ENCODE measurements around the gene NAB1.

NAB1 gene

DNA sequence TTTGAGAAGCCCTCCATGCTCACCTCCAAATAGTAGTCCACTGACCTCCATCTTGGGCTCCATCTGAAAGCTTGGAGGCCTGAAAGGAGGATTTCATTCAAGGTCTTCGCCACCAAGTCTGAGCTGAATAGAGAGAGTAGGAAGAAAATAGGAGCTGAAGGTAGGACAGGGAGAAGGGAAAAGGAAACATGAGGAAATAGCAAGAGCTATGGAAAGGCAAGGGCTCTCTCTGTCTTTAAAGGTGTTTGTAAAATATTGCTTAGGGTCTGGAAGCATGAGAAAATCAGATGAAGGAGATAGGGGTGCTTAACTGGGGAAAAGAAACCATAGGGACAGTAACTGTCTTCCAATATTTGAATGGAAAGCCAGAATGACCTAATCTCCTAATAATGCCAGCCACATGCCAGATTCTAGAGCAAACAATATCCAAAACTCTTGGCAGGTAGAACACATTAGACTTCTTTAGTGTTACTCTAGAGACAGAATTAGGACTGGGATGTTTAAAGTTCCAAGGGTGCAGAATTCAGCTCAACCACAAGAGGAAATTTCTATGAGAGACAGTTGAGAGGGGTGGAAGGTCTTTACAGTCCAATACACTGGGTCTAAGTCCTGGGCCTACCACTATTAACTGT lies 67.4 kb downstream of the NAB1 start:
- DNase-seq (ENCODE audit: low read depth): no peak

DNA sequence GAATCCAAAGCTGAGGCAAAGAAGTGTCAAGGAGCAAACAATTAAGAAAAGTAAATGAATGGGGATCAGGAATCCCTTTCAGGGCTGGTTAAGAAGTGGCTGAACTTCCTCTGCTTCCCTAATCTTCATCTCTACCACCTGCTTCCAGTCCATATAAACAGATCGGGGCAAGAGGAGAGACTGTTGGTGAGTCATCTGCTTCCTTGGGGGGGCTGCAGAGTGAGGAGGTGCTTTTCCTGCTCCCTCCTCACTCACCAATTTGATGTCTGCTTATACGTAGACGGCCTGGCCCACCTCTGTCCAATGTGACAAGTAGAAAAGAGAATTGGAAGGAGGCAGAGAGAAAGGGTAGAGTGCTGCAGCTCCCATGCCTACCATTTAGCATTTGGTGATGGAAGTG lies 68.4 kb downstream of the NAB1 start:
- DNase-seq (ENCODE audit: low read depth): no peak

DNA sequence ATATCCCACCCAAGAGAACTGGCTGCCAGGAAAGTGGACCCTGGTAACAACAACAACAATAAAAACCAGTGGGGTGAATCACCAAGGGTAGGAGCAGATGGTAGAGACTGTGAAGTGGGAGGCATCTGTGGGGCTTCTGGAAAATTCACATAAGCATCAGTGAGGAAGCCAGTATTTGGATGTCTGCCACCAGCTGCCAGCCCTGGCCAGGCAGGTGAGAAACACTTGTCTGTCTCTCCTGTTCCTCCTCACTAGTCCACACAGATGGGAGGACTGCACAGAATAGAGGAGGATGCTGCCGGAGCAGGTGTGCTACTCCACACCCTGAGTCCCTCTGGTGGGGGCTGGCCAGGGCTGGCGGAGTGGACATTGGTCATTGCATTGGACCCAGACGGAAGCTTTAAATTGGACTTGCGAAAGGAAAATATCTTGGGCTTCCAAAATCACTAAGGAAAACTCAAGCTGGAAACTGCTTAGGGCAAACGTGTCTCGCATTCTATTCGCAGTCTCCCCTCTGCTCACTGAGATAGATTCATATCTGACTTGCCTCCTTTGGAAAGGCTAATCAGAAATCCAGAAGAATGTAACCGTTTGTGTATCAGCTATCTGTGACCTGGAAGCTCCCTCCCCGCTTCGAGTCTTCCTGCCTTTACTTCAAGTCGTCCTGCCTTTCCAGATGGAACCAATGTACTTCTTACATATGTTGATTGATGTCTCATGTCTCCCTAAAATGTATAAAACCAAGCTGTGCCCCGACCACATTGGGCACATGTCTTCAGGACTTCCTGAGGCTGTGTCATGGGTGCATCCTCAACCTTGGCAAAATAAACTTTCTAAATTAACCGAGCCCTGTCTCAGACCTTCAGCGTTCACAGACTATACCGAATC lies 69.1 kb downstream of the NAB1 start:
- DNase-seq (ENCODE audit: low read depth): no peak

DNA sequence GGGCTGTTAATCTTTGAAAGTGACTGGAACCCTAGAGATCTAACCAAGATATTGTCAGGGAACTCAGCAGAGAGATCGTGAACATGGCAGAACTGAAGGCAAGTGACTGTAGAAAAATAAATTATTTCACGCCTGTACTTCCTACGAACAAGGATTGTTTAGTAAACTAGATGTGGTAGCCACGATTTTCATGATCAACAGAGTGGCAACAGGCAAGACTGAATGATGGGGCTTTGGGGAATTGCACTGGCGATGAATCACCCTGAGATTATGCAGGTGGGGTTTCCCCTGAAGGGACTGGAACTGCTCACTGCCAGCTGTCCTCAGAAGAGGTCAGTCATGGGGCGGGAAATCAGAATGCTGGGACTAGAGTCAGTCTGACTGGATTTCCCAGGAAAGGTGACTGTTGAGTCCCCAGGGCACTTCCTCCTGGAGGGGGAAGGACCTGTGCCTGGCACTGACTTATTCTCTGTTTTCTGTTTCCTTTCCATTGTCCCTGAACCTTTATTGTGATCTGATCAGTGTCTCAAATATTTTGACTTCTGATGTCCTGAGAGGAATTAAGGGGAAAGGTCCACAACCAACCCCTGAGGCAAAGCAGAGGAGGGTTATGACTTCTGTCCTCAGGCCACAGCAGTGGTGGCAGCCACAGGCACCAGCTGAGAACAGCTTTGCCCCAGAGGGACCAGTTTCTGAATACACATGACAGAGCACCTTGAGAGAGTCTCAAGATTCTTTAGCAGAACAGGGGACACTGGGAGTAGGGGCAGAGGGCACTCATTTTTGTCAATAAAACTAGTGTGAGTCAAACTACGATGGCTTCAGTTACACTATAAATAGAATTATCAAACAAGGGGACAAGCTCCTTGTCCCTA lies 70.0 kb downstream of the NAB1 start:
- peak; percentile 53 for DNase-seq (ENCODE audit: low read depth)

DNA sequence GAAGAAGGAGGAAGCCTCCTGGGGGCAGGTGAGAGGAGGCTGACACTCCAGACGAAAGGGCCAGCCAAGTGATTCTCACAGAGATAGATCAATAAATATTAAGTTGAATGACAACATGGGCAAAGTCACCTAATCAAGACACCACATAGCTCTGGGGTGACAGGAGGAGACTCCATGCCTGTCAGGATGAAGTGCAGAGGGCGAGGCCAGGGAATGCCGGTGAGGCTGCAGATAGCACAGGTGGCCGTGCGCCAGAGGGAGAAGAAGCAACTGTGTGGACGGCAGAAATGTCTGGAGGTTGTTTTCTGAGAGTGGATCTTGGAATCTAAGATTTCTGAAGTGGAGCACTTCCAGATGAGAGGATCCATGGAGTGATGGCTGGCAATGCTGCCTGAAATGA lies 71.4 kb downstream of the NAB1 start:
- DNase-seq (ENCODE audit: low read depth): no peak

DNA sequence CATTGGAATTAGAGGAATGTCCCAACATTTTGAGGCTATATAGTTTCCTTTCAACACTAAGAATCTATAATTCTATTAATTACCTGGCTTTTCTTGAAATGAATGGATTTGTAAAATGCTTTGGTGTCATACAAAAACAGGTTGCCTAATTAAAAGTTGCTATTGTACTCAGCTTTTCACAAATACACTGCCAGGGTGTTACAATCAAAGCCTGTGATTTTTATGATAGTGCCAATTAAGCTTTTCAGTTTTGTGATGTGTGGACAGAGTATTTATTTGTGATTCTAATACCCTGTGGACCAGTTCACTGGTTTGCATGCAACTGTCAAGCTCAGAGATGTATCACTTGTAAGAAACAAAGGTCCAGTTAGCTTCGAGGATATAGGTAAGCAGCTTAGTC lies 71.8 kb downstream of the NAB1 start:
- DNase-seq (ENCODE audit: low read depth): no peak

DNA sequence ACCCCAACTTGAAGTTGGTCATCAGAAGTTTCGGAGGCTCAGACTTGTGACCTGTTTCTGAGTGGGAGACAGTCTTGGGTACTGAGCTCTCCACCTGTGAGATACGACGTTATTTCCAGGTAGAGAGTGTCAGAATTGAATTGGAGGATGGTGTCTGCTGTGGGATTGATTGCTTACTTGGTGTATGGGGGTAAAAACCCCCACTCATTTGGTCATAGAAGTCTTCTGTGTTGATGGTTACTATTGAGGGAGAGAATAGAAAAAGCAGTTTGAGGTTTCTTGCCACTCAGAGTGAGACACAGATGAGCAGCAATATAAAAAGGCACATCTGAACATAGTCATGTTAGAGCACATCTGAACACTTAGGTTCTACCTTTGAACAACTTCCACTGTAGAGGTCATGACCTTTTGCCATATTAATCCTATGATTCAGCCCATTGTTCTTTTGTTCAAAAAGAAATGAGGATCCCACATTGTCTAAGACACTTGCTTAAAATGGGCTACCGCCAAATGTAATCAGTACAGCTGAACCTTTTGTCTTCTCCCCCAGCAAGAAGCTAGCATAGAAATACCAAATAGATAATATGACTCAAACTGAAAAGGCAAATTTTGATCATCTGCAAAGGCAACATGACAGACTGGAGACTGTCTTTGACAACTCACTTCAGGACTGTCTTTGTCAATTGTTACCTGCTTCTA lies 73.3 kb downstream of the NAB1 start:
- no peak for DNase-seq (ENCODE audit: low read depth)

DNA sequence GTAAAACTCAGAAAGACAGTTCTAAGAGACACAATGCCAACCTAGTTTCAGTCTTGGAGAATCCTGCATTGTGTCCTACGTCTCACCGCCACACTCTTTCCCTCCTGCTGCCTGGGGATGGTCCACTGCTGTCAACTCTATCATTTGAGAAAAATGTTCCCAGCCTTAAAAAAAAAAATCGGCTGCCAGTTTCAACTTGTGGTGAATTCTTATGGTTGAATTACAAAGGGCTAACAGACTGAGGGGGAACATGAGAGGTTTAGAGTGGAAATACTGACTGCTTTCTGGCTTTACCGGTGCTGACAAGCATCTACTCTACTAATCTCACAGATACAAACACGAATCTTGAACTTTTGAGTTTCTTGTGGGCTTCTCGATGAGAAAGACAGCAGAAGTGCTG lies 74.0 kb downstream of the NAB1 start:
- DNase-seq (ENCODE audit: low read depth): no peak

DNA sequence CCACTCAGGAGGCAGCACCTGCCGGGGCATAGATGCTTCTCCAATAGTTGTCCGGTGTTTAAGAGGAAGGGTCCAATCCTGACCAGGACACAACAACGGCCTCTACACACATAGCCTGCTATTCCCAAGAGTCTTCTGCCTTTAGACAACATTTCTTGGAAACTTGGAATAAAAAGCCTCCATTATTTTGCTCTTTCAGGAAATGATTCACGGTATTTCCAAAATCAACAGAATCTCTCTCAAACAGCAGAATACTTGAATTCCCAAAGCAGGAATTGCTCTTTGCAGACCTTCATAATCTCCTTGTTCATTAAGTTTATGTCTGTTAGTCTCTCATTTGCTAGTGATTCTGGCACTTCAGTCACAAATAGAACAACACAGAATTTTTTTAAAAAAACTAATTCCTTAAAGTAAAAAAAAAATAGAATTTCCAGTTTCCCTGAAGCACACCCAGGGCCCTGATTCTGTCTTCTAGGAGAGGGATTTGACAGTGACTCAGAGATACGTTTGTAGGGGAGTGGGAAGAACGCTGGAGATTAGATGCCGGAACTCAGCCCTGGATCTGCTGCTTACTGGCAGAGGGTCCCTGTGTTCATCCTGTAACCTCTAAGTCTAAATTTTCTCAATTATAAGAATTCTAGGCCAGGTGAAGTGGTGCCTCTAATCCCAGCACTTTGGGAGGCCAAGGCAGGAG lies 74.7 kb downstream of the NAB1 start:
- DNase-seq (ENCODE audit: low read depth): no peak

DNA sequence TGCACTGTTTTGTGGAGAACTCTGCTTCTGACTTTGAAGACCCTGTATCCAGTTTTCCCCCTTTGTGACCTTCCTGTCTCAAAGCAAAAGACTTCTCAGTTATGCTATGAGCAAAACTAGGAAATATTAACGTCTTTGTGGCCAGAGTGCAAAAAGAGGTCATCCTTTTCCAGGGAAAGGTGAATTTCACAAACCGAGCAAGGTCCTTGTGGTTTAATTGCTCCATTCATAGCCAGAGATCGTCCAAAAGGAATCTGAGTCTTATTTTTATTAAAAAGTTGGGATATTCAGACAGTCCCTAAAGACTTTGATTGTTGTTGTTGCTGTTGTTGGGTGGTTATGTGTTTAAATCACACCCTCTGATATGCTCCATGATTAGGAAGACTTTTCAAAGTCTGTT lies 77.4 kb downstream of the NAB1 start:
- no peak for DNase-seq (ENCODE audit: low read depth)

DNA sequence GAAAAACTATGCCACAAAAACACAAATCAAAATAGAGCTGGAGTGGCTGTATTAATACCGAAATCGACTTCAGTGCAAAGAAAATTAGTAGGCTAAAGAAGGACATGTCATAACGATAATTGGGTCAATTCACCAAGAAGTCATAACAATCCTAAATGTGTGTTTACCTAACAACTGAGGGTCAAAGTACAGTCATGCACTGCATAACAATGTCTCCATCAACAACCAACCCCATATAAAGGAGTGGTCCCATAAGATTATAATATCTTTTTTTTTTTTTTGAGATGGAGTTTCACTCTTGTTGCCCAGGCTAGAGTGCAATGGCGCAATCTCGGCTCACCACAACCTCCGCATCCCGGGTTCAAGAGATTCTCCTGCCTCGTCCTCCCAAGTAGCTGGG lies 87.5 kb downstream of the NAB1 start:
- no peak for DNase-seq (ENCODE audit: low read depth)

DNA sequence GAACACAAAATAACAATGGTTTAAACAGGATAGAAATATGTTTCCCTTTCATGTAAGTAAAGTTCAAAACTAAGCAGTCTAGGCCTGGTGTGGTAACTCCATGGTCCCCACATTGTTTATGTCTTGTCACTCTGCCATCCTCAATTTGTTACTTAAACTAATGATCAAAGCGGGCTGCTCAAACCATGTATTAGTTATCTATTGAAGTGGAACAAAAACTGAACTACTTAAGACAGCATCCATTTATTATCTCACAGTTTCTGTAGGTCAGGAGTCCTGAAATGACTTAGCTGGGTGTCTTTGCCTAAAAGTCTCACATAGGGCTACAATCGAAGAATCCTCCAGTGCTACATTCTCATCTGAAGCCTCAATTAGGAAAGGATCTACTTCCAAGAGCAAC lies 91.6 kb downstream of the NAB1 start:
- no peak for DNase-seq (ENCODE audit: low read depth)
